K562 (cell line): ENCODE data around the gene APOM. TPM values are rescaled to one million over a fixed set of nuclear protein-coding genes. Genes with fewer than 3 reads are reported as not detected.

Source experiments
- CBX3 ChIP-seq, 2 experiments: IDR thresholded peaks; 1 replicate in 1 of 2; 2 replicates in 1 of 2; pipeline ENCODE4 v1.6.1; 2012; ENCODE audit warnings: inconsistent platforms in 2 of 2, low read length in 2 of 2, borderline replicate concordance in 1 of 2, control low read depth in 1 of 2
- CBX5 ChIP-seq: IDR thresholded peaks from 2 replicates; pipeline ENCODE4 v1.6.1; 2014; ENCODE audit warnings: low read depth, borderline replicate concordance
- FOXJ3 ChIP-seq: sonication (generic); formaldehyde crosslinking; IDR thresholded peaks from 2 replicates; pipeline ENCODE4 v1.4.0; 2020; ENCODE audit warnings: mild to moderate bottlenecking, missing genetic modification reagents
- HMGN3 ChIP-seq: IDR thresholded peaks from 2 replicates; pipeline ENCODE4 v1.6.1; 2011; ENCODE audit warnings: borderline replicate concordance, low read depth, mild to moderate bottlenecking, mixed read lengths, low read length; ENCODE audit not compliant: insufficient read length; ENCODE audit errors: extremely low read depth
- MYBL2 ChIP-seq, 2 experiments: fragments of 450-650 bp in 1 of 2; sonication (generic) in 1 of 2; formaldehyde crosslinking in 1 of 2; IDR thresholded peaks; 2 replicates each; pipeline versions ENCODE4 v1.6.1 to v1.8.1; 2017 to 2022; ENCODE audit warnings: borderline replicate concordance in 1 of 2, inconsistent platforms in 1 of 2, low read depth in 1 of 2, mild to moderate bottlenecking in 1 of 2, missing genetic modification reagents in 1 of 2, moderate library complexity in 1 of 2
- SIN3B ChIP-seq: fragments of 450-650 bp; IDR thresholded peaks from 2 replicates; pipeline ENCODE4 v1.6.1; 2017; ENCODE audit warnings: low read depth, mild to moderate bottlenecking, moderate library complexity
- TCF3 ChIP-seq: sonication (generic); formaldehyde crosslinking; IDR thresholded peaks from 2 replicates; pipeline ENCODE4 v1.4.0; 2020; ENCODE audit warnings: mild to moderate bottlenecking, missing genetic modification reagents
- U2AF1 ChIP-seq: fragments of 200-400 bp; formaldehyde crosslinking; optimal IDR thresholded peaks from 2 replicates; pipeline ENCODE3; 2017; ENCODE audit warnings: mild to moderate bottlenecking, low read depth, low read length, moderate library complexity
- ZBTB40 ChIP-seq, 2 experiments: fragments of 450-650 bp in 1 of 2; sonication (generic) in 1 of 2; formaldehyde crosslinking in 1 of 2; IDR thresholded peaks; 2 replicates each; pipeline versions ENCODE4 v1.7.1 to v1.9.0; 2016 to 2022; ENCODE audit warnings: inconsistent platforms in 1 of 2, mild to moderate bottlenecking in 1 of 2, missing genetic modification reagents in 1 of 2
- ZC3H8 ChIP-seq: fragments of 450-650 bp; IDR thresholded peaks from 2 replicates; pipeline ENCODE4 v1.6.1; 2017
- ZNF212 ChIP-seq: fragments of 450-650 bp; formaldehyde crosslinking; IDR thresholded peaks from 2 replicates; pipeline ENCODE4 v1.4.0; 2020; ENCODE audit warnings: mild to moderate bottlenecking
- ZNF445 ChIP-seq: fragments of 250-450 bp; sonication (Bioruptor Pico); IDR thresholded peaks from 2 replicates; pipeline ENCODE4 v1.4.0; 2020; ENCODE audit warnings: low read depth, mild to moderate bottlenecking, moderate library complexity
- ZNF699 ChIP-seq: fragments of 250-450 bp; sonication (Bioruptor Pico); IDR thresholded peaks from 2 replicates; pipeline ENCODE4 v1.8.0; 2021; ENCODE audit warnings: mild to moderate bottlenecking, moderate library complexity; ENCODE audit not compliant: insufficient replicate concordance
- ZNF778 ChIP-seq: fragments of 450-650 bp; formaldehyde crosslinking; IDR thresholded peaks from 2 replicates; pipeline ENCODE4 v1.4.0; 2020; ENCODE audit warnings: mild to moderate bottlenecking, moderate library complexity
- ZNF830 ChIP-seq: fragments of 250-450 bp; sonication (Bioruptor Pico); IDR thresholded peaks from 2 replicates; pipeline ENCODE4 v1.5.0; 2021; ENCODE audit warnings: mild to moderate bottlenecking
- polyA plus RNA-seq, 8 experiments: library from polyadenylated mRNA; depleted of rRNA in 4 of 8; stranded (reverse) in 5 of 8; unstranded in 3 of 8; fragments of >200 nt; fragmentation: Nextera tagmentation in 2 of 8; fragmentation: Illumina TruSeq in 1 of 8; extraction: Ambion mirVana in 2 of 8; extraction: Trizol in 1 of 8; gene quantifications; 2 replicates each; pipeline versions ENCODE4 v1.2.1 to v1.2.3, GENCODE V29; 2011 to 2014; ENCODE audit warnings: inconsistent platforms in 1 of 8, missing spikeins in 1 of 8
- total RNA-seq, 7 experiments: library from RNA; depleted of rRNA in 6 of 7; stranded (reverse); fragments of >200 nt in 6 of 7; fragmentation: Illumina TruSeq in 2 of 7; extraction: Trizol in 2 of 7; gene quantifications; 2 replicates each; pipeline versions ENCODE4 v1.2.1 to v1.2.3, GENCODE V29; 2011 to 2021; ENCODE audit warnings: low replicate concordance in 1 of 7
- TF ChIP-seq, protein P1 (sequence below): fragments of 250-450 bp; sonication (Bioruptor Pico); IDR thresholded peaks from 2 replicates; pipeline ENCODE4 v1.4.0; 2020; ENCODE audit warnings: borderline replicate concordance

Gene APOM
- total and polyA plus RNA-seq, 9 of the 15 experiments (the other 6 are each of a cell fraction or from before 2014, with no cell fraction given): 5.7 to 24.3 (median 10.4) TPM

DNA sequence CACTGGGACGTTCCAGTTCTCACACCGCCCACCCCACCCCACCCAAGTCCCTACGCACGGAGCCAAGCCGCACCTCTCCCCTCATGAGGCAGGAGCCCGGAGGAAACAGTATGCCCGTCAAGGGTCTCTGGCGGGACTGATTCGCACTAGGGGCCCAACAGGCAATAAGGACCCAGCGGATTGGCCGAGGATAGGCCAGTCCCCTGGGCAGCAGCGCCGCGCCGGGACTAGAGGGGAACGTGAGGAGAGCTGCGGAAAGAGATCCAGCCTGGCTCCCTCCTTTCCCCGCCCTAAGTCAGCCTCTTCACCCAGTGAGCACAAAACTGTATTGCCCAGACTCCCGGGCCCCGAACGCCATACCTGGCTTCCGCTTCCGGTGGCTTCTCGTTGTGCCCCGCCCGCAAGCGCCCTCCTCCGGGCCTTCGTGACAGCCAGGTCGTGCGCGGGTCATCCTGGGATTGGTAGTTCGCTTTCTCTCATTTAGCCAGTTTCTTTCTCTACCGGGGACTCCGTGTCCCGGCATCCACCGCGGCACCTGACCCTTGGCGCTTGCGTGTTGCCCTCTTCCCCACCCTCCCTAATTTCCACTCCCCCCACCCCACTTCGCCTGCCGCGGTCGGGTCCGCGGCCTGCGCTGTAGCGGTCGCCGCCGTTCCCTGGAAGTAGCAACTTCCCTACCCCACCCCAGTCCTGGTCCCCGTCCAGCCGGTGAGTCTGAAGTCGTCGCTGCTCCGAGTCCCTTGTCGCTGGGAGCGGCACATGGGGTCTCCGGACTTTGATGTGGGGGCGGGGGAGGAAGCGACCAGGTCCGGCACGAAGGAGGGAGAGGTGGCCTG, 10.0 kb downstream of the APOM start, which contains the start of gene CSNK2B (continued):
- TF ChIP-seq ZNF445 (peak; percentile 57; the same call in 1 of the 2 replicates), TCF3 (CRISPR knock-in tag) (no peak; the same call in none of the 2 replicates), MYBL2 (IDR thresholded peaks at IDR 0.05; ENCODE audit: low read depth) (no peak), MYBL2 (CRISPR knock-in tag; IDR thresholded peaks at IDR 0.05; ENCODE audit: borderline replicate concordance) (no peak), U2AF1 (no peak), ZNF212 (CRISPR knock-in tag) (peak; percentile 79; the same call in 1 of the 2 replicates), HMGN3 (no peak), CBX5 (no peak), SIN3B (no peak), ZC3H8 (peak; percentile 60; the same call in 1 of the 2 replicates), ZNF699 (no peak), CBX3 (IDR thresholded peaks at IDR 0.05; ENCODE audit: borderline replicate concordance in 1 of 2, low read length in 2 of 2) (no peak; a peak in 2 of 3 replicates), ZNF778 (CRISPR knock-in tag) (no peak), FOXJ3 (CRISPR knock-in tag) (no peak), ZBTB40 (IDR thresholded peaks at IDR 0.05) (peak; percentile 98), ZBTB40 (CRISPR knock-in tag; IDR thresholded peaks at IDR 0.05) (no peak), ZNF830 (CRISPR knock-in tag) (no peak; the same call in 1 of the 2 replicates)
- TF ChIP-seq, protein P1, sequence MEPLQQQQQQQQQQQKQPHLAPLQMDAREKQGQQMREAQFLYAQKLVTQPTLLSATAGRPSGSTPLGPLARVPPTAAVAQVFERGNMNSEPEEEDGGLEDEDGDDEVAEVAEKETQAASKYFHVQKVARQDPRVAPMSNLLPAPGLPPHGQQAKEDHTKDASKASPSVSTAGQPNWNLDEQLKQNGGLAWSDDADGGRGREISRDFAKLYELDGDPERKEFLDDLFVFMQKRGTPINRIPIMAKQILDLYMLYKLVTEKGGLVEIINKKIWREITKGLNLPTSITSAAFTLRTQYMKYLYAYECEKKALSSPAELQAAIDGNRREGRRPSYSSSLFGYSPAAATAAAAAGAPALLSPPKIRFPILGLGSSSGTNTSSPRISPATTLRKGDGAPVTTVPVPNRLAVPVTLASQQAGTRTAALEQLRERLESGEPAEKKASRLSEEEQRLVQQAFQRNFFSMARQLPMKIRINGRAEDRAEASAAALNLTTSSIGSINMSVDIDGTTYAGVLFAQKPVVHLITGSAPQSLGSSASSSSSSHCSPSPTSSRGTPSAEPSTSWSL: peak; percentile 83; the same call in 1 of the 2 replicates
